HCT116 (cell line): ENCODE measurements around the gene BST1. TPM values are rescaled to one million over a fixed set of nuclear protein-coding genes. Genes with fewer than 3 reads are reported as not detected.

Experiments used
- ATAC-seq: fragments of 200-7000 bp; cut with Tn5 transposase; 2 replicates; pipeline ENCODE4 v1.9.1; 2020; ENCODE audit warnings: mild to moderate bottlenecking, moderate library complexity
- BruUV-seq: library from RNA; stranded (reverse); fragments of 400-500 nt; replicated peaks from 2 replicates; lab custom pipeline; 2021; lab: Mats Ljungman, UMichigan
- CTCF ChIA-PET: fragments of 300-600 bp; sonication (Branson Sonifier 250); formaldehyde crosslinking; loops from one replicate; lab custom pipeline; 2021; ENCODE audit warnings: antibody characterized with exemption; lab: Charles Lee
- POLR2A ChIA-PET: fragments of 300-600, 350-600 bp; sonication (Branson Sonifier 250); formaldehyde crosslinking; loops from one replicate; lab custom pipeline; 2021; ENCODE audit warnings: antibody characterized with exemption; lab: Charles Lee
- RAD21 ChIA-PET, 2 experiments: fragments of 300-600 bp; sonication (Branson Sonifier 250); formaldehyde crosslinking; loops; one replicate each; lab custom pipeline; 2023; ENCODE audit warnings: low total read pairs in 2 of 2; ENCODE audit not compliant: uncharacterized antibody in 2 of 2, unreplicated experiment in 2 of 2, low non-redundant PET in 1 of 2; lab: Charles Lee
- DNase-seq: peaks from one replicate; pipeline ENCODE4 v3.0.0-alpha.2; 2010; ENCODE audit warnings: low read depth, low spot score
- H2AFZ ChIP-seq: fragments of 200-600 bp; shearing (Covaris generic), sonication (generic); 2 replicates; pipeline ENCODE4 v1.6.1; 2017; ENCODE audit warnings: low read depth, mixed run types, mixed read lengths, antibody characterized with exemption, low read length; ENCODE audit not compliant: poor library complexity, severe bottlenecking
- H3K27ac ChIP-seq: 2 replicates; pipeline ENCODE4 v1.5.1; 2012; ENCODE audit warnings: low read depth, low read length
- H3K27me3 ChIP-seq: fragments of 200-600 bp; sonication (generic); 2 replicates; pipeline ENCODE4 v1.6.1; 2016; ENCODE audit warnings: mixed run types, low read length, mixed read lengths; ENCODE audit not compliant: insufficient read depth
- H3K36me3 ChIP-seq, 2 experiments: fragments of 200-500 bp in 1 of 2; fragments of 200-600 bp in 1 of 2; sonication (Bioruptor generic) in 1 of 2; sonication (generic) in 1 of 2; 2 replicates each; pipeline versions ENCODE4 v1.5.1 to v1.6.1; 2014 to 2016; ENCODE audit warnings: low read length in 2 of 2, inconsistent platforms in 1 of 2, mixed read lengths in 1 of 2, mixed run types in 1 of 2; ENCODE audit not compliant: insufficient read depth in 2 of 2, control insufficient read depth in 1 of 2
- H3K4me1 ChIP-seq, 2 experiments: fragments of 200-600 bp in 1 of 2; sonication (generic) in 1 of 2; 2 replicates each; pipeline versions ENCODE4 v1.5.1 to v1.6.1; 2012 to 2017; ENCODE audit warnings: low read length in 2 of 2, inconsistent platforms in 1 of 2, mild to moderate bottlenecking in 1 of 2, mixed read lengths in 1 of 2, mixed run types in 1 of 2, moderate library complexity in 1 of 2; ENCODE audit not compliant: insufficient read depth in 2 of 2, control insufficient read depth in 1 of 2
- H3K4me2 ChIP-seq: fragments of 200-600 bp; sonication (generic); 2 replicates; pipeline ENCODE4 v1.6.1; 2017; ENCODE audit warnings: mixed run types, low read length, mixed read lengths
- H3K4me3 ChIP-seq, 2 experiments: fragments of 200-600 bp in 1 of 2; sonication (generic) in 1 of 2; replicated peaks in 1 of 2; 2 replicates each; pipeline ENCODE4 v1.5.1; 2011 to 2016; ENCODE audit warnings: low read length in 2 of 2, control low read depth in 1 of 2, low read depth in 1 of 2, mild to moderate bottlenecking in 1 of 2, mixed read lengths in 1 of 2, mixed run types in 1 of 2
- H3K79me2 ChIP-seq: fragments of 200-600 bp; sonication (generic); 2 replicates; pipeline ENCODE4 v1.6.1; 2017; ENCODE audit warnings: mild to moderate bottlenecking, mixed run types, low read length, moderate library complexity, mixed read lengths; ENCODE audit not compliant: insufficient read depth
- H3K9ac ChIP-seq: fragments of 200-600 bp; sonication (generic); 2 replicates; pipeline ENCODE4 v1.6.1; 2016; ENCODE audit warnings: low read length, mixed read lengths
- H3K9me2 ChIP-seq: fragments of 200-600 bp; sonication (generic), shearing (Covaris generic); 2 replicates; pipeline ENCODE4 v1.6.1; 2017; ENCODE audit warnings: mixed run types, mild to moderate bottlenecking, moderate library complexity; ENCODE audit not compliant: insufficient read depth
- H3K9me3 ChIP-seq, 2 experiments: fragments of 200-500 bp in 1 of 2; fragments of 200-600 bp in 1 of 2; sonication (Bioruptor generic) in 1 of 2; sonication (generic) in 1 of 2; 2 replicates each; pipeline ENCODE4 v1.6.1; 2014 to 2017; ENCODE audit warnings: low read length in 2 of 2, mixed read lengths in 2 of 2, inconsistent platforms in 1 of 2, low read depth in 1 of 2, mild to moderate bottlenecking in 1 of 2, mixed run types in 1 of 2, moderate library complexity in 1 of 2; ENCODE audit not compliant: control insufficient read depth in 1 of 2, insufficient read depth in 1 of 2
- H4K20me1 ChIP-seq: fragments of 200-600 bp; sonication (generic), shearing (Covaris generic); 2 replicates; pipeline ENCODE4 v1.6.1; 2017; ENCODE audit warnings: mixed run types, mild to moderate bottlenecking, moderate library complexity; ENCODE audit not compliant: insufficient read depth
- CBX3 ChIP-seq: IDR thresholded peaks from 2 replicates; pipeline ENCODE4 v1.6.1; 2012; ENCODE audit warnings: low read depth
- ELF1 ChIP-seq: IDR thresholded peaks from 2 replicates; pipeline ENCODE4 v1.6.1; 2012; ENCODE audit warnings: low read depth, borderline replicate concordance
- EZH2phosphoT487 ChIP-seq: fragments of 200-600 bp; IDR thresholded peaks from 2 replicates; pipeline ENCODE4 v1.6.1; 2018; ENCODE audit warnings: antibody characterized with exemption, borderline replicate concordance
- FOSL1 ChIP-seq: IDR thresholded peaks from 2 replicates; pipeline ENCODE4 v1.6.1; 2012; ENCODE audit warnings: low read depth
- JUND ChIP-seq: IDR thresholded peaks from 2 replicates; pipeline ENCODE4 v1.6.1; 2012
- POLR2A ChIP-seq: IDR thresholded peaks from 2 replicates; pipeline ENCODE4 v1.7.0; 2011; ENCODE audit warnings: borderline replicate concordance; ENCODE audit not compliant: insufficient read depth, insufficient read length; ENCODE audit errors: extremely low read depth
- POLR2AphosphoS5 ChIP-seq: IDR thresholded peaks from 2 replicates; pipeline ENCODE4 v1.6.1; 2011; ENCODE audit warnings: mild to moderate bottlenecking, low read depth, low read length, moderate library complexity
- SIN3A ChIP-seq: IDR thresholded peaks from 2 replicates; pipeline ENCODE4 v1.6.1; 2012; ENCODE audit warnings: low read depth
- SP1 ChIP-seq: IDR thresholded peaks from 2 replicates; pipeline ENCODE4 v1.6.1; 2012; ENCODE audit warnings: low read depth
- SRF ChIP-seq: IDR thresholded peaks from 2 replicates; pipeline ENCODE4 v1.6.1; 2012; ENCODE audit warnings: low read depth
- ZFX ChIP-seq: fragments of 450-650 bp; IDR thresholded peaks from 2 replicates; pipeline ENCODE4 v1.6.1; 2017
- intact Hi-C: fragments of 100-400 bp; cut with micrococcal nuclease; formaldehyde crosslinking; loops from 2 replicates; pipeline ENCODE4 v1.10.0; 2022
- total RNA-seq: library from RNA; stranded (reverse); gene quantifications from one replicate; pipeline ENCODE4 v1.2.1, GENCODE V29; 2021; ENCODE audit not compliant: unreplicated experiment
- TF ChIP-seq, protein P1 (sequence below): IDR thresholded peaks from 2 replicates; pipeline ENCODE4 v1.6.1; 2012
- TF ChIP-seq, protein P2 (sequence below): IDR thresholded peaks from 2 replicates; pipeline ENCODE4 v1.6.1; 2011; ENCODE audit warnings: mild to moderate bottlenecking, low read length, moderate library complexity; ENCODE audit not compliant: insufficient replicate concordance; ENCODE audit errors: extremely low read depth
- TF ChIP-seq, protein P3 (sequence below), 3 experiments: fragments of 200-600 bp in 1 of 3; sonication (generic) in 1 of 3; IDR thresholded peaks in 2 of 3; conservative IDR thresholded peaks in 1 of 3; 2 replicates each; pipeline ENCODE4 v1.5.1; 2012 to 2017; ENCODE audit warnings: low read depth in 2 of 3, low read length in 2 of 3, antibody characterized with exemption in 1 of 3, borderline replicate concordance in 1 of 3, control low read depth in 1 of 3, mild to moderate bottlenecking in 1 of 3, mixed read lengths in 1 of 3, mixed run types in 1 of 3, moderate library complexity in 1 of 3; ENCODE audit not compliant: insufficient read depth in 1 of 3

The BST1 gene
- total RNA-seq, 1 experiment from 2014 or later: 0.44 TPM

DNA sequence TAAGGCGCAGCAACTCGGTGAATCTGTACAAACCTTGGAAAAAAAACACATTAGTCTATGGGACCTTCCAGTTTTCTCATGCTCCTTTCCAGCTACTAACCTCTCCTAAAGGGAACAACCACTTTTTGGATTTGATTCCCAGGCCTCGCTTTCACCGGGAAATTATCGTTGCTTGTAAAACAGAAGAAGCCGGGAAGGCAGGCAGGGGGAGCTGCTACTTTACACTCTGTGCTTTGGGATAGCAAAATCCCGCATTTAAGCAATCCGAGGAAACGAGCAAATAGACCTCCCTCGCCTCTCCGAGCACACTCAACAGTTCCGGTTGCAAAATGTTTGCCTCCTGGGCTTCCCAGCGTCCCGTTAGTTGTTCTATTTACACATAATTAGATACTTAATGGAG lies 76.4 kb downstream of the BST1 start:
- intact Hi-C loops: no loop called here
- Histone ChIP-seq H2AFZ (no peak overlapping the region), H3K79me2 (no peaks in the 10 kb centered on the region), H3K27ac (no peak overlapping the region), H3K9me2 (no peaks in the 10 kb centered on the region), H3K9me3 (no peaks in the 10 kb centered on the region), H3K4me2 (no peak overlapping the region), H3K4me1 (no peaks in the 10 kb centered on the region), H3K36me3 (no peaks in the 10 kb centered on the region), H3K4me3 (no peak overlapping the region), H3K9ac (no peak overlapping the region), H4K20me1 (no peaks in the 10 kb centered on the region), H3K27me3 (peaks cover 6% of the 10 kb centered on the region; the same call in 1 of the 2 replicates)
- ChIA-PET RAD21 (no interaction called here), POLR2A (no interaction called here), CTCF (no interaction called here)
- BruUV-seq: no TSS peak
- ATAC-seq (no peak), DNase-seq (no peak)
- no peak for TF ChIP-seq FOSL1
- no peak for TF ChIP-seq EZH2phosphoT487
- no peak for TF ChIP-seq ELF1
- no peak for TF ChIP-seq POLR2A
- TF ChIP-seq, protein P1, sequence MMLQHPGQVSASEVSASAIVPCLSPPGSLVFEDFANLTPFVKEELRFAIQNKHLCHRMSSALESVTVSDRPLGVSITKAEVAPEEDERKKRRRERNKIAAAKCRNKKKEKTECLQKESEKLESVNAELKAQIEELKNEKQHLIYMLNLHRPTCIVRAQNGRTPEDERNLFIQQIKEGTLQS: no peak
- TF ChIP-seq, protein P2, sequence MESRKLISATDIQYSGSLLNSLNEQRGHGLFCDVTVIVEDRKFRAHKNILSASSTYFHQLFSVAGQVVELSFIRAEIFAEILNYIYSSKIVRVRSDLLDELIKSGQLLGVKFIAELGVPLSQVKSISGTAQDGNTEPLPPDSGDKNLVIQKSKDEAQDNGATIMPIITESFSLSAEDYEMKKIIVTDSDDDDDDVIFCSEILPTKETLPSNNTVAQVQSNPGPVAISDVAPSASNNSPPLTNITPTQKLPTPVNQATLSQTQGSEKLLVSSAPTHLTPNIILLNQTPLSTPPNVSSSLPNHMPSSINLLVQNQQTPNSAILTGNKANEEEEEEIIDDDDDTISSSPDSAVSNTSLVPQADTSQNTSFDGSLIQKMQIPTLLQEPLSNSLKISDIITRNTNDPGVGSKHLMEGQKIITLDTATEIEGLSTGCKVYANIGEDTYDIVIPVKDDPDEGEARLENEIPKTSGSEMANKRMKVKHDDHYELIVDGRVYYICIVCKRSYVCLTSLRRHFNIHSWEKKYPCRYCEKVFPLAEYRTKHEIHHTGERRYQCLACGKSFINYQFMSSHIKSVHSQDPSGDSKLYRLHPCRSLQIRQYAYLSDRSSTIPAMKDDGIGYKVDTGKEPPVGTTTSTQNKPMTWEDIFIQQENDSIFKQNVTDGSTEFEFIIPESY: no peak
- TF ChIP-seq POLR2AphosphoS5: no peak
- no peak for TF ChIP-seq CBX3
- TF ChIP-seq SIN3A: no peak
- no peak for TF ChIP-seq ZFX
- no peak for TF ChIP-seq SRF
- TF ChIP-seq JUND: no peak
- no peak for TF ChIP-seq SP1
- TF ChIP-seq, protein P3, sequence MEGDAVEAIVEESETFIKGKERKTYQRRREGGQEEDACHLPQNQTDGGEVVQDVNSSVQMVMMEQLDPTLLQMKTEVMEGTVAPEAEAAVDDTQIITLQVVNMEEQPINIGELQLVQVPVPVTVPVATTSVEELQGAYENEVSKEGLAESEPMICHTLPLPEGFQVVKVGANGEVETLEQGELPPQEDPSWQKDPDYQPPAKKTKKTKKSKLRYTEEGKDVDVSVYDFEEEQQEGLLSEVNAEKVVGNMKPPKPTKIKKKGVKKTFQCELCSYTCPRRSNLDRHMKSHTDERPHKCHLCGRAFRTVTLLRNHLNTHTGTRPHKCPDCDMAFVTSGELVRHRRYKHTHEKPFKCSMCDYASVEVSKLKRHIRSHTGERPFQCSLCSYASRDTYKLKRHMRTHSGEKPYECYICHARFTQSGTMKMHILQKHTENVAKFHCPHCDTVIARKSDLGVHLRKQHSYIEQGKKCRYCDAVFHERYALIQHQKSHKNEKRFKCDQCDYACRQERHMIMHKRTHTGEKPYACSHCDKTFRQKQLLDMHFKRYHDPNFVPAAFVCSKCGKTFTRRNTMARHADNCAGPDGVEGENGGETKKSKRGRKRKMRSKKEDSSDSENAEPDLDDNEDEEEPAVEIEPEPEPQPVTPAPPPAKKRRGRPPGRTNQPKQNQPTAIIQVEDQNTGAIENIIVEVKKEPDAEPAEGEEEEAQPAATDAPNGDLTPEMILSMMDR (IDR thresholded peaks at IDR 0.05 in 2 of 3, conservative IDR thresholded peaks at IDR 0.05 in 1 of 3; ENCODE audit: borderline replicate concordance in 1 of 3, insufficient read depth in 1 of 3, low read depth in 2 of 3, low read length in 2 of 3): no peak
